ENCODE measurements around the gene MAD1L1. TPM values are rescaled to one million over a fixed set of nuclear protein-coding genes. Genes with fewer than 3 reads are reported as not detected.

Gene MAD1L1
- total and polyA plus RNA-seq, 3 donors from 2014 or later, result 63.1 to 149 (median 94.6) TPM

- 86 to 90% methylated on average over 6 to 9 of the region's 9 CpGs for WGBS, 2 donors
- no peaks in the 10 kb centered on the region for H3K9me3 ChIP-seq
- no peaks in the 10 kb centered on the region for H3K27me3 ChIP-seq
- intact Hi-C loops (cut with DNase I; ENCODE audit: low total_unique reads), result loop anchor here (10.0 kb wide), 1 partner anchor 85 kb away; no protein-coding TSS in a partner anchor
- H3K4me1 ChIP-seq, result no peaks in the 10 kb centered on the region
- DNase-seq, result no peak
- H3K27ac ChIP-seq, result no peak overlapping the region
- no peak for TF ChIP-seq CTCF (IDR thresholded peaks at IDR 0.05)
- H3K4me3 ChIP-seq, result no peak overlapping the region
- no peaks in the 10 kb centered on the region for H3K36me3 ChIP-seq (ENCODE audit: low read depth, missing control alignments)
Observed at GRCh38 chr7:2259480-2259879, 26.7 kb upstream of the MAD1L1 start.

- no peak overlapping the region for H3K4me3 ChIP-seq
- TF ChIP-seq POLR2A (IDR thresholded peaks at IDR 0.05) (no peak), CTCF (IDR thresholded peaks at IDR 0.05) (no peak)
- intact Hi-C loops (cut with DNase I; ENCODE audit: low total_unique reads), result loop anchor here (10.0 kb wide), 1 partner anchor 86 kb away; no protein-coding TSS in a partner anchor
- H3K4me1 ChIP-seq, result no peaks in the 10 kb centered on the region
- H3K27ac ChIP-seq, result no peak overlapping the region
- WGBS, 2 donors, result 75 to 88% methylated on average over 22 to 32 of the region's 34 CpGs
- no peaks in the 10 kb centered on the region for H3K36me3 ChIP-seq (ENCODE audit: low read depth, missing control alignments)
- no peaks in the 10 kb centered on the region for H3K27me3 ChIP-seq
- no peak for DNase-seq
- H3K9me3 ChIP-seq, result no peaks in the 10 kb centered on the region
Observed at GRCh38 chr7:2258661-2259365, 26.1 kb upstream of the MAD1L1 start.

GRCh38 chr7:2257651-2258050 is 24.9 kb upstream of the MAD1L1 start:
- no peak for TF ChIP-seq CTCF (IDR thresholded peaks at IDR 0.05)
- TF ChIP-seq POLR2A (IDR thresholded peaks at IDR 0.05), result no peak
- H3K9me3 ChIP-seq, result no peaks in the 10 kb centered on the region
- no peaks in the 10 kb centered on the region for H3K4me1 ChIP-seq
- no peaks in the 10 kb centered on the region for H3K27me3 ChIP-seq
- no peak for DNase-seq
- WGBS, 2 donors, result 53 to 83% methylated on average over 16 to 17 of the region's 17 CpGs
- no peaks in the 10 kb centered on the region for H3K36me3 ChIP-seq (ENCODE audit: low read depth, missing control alignments)
- H3K27ac ChIP-seq, result no peak overlapping the region
- H3K4me3 ChIP-seq, result peak overlapping the region in 1 of 2 donors; percentile 35
- intact Hi-C loops (cut with DNase I; ENCODE audit: low total_unique reads), result loop anchor here (10.0 kb wide), 1 partner anchor 87 kb away; no protein-coding TSS in a partner anchor

GRCh38 chr7:2257046-2257551 is 24.4 kb upstream of the MAD1L1 start:
- no peaks in the 10 kb centered on the region for H3K4me1 ChIP-seq
- H3K36me3 ChIP-seq (ENCODE audit: low read depth, missing control alignments), result no peaks in the 10 kb centered on the region
- no peak for DNase-seq
- intact Hi-C loops (cut with DNase I; ENCODE audit: low total_unique reads), result loop anchor here (10.0 kb wide), 1 partner anchor 88 kb away; no protein-coding TSS in a partner anchor
- H3K27me3 ChIP-seq, result no peaks in the 10 kb centered on the region
- WGBS, 2 donors, result 64 to 76% methylated on average over 3 to 36 of the region's 38 CpGs
- peak overlapping the region in 1 of 2 donors; percentile 35 for H3K4me3 ChIP-seq
- no peaks in the 10 kb centered on the region for H3K9me3 ChIP-seq
- no peak overlapping the region for H3K27ac ChIP-seq
- TF ChIP-seq POLR2A (IDR thresholded peaks at IDR 0.05) (no peak), CTCF (IDR thresholded peaks at IDR 0.05) (no peak)
